ENCODE measurements around the gene POLR2M. TPM values are rescaled to one million over a fixed set of nuclear protein-coding genes. Genes with fewer than 3 reads are reported as not detected.

Gene POLR2M
- total and polyA plus RNA-seq, 2 donors (not counting 1 experiment from before 2014, with no cell fraction given): 17.0 to 67.4 TPM

GRCh38 chr15:57692709-57693108, 13.8 kb upstream of the POLR2M start:
- no peak overlapping the region for H3K27ac Mint-ChIP-seq
- intact Hi-C loops (cut with micrococcal nuclease): no loop called here
- TF ChIP-seq CTCF (IDR thresholded peaks at IDR 0.05): no peak
- TF ChIP-seq EZH2 (IDR thresholded peaks at IDR 0.05; ENCODE audit: borderline replicate concordance, insufficient read depth, low read depth, low read length, poor library complexity, severe bottlenecking): no peak

GRCh38 chr15:57694279-57694678, 12.2 kb upstream of the POLR2M start:
- H3K79me2 ChIP-seq (ENCODE audit: control insufficient read depth, insufficient read depth, low read length): no peaks in the 10 kb centered on the region
- no peak overlapping the region for H3K9ac ChIP-seq (ENCODE audit: low read length)
- no CpG with 5 or more reads among the region's 1 CpG for WGBS (ENCODE audit: insufficient coverage)
- Mint-ChIP-seq H3K4me3 (no peak overlapping the region), H3K27ac (no peak overlapping the region), H3K9me3 (ENCODE audit: insufficient read depth) (no peaks in the 10 kb centered on the region), H3K27me3 (peaks cover 48% of the 10 kb centered on the region), H3K4me1 (no peaks in the 10 kb centered on the region)
- ATAC-seq (ENCODE audit: low read depth) (no peak), DNase-seq (no peak)
- TF ChIP-seq EZH2 (IDR thresholded peaks at IDR 0.05; ENCODE audit: borderline replicate concordance, insufficient read depth, low read depth, low read length, poor library complexity, severe bottlenecking) (no peak), CTCF (IDR thresholded peaks at IDR 0.05) (no peak)
- H3K4me1 ChIP-seq (ENCODE audit: control insufficient read depth in 2 of 2, insufficient read depth in 2 of 2, low read length in 2 of 2): no peaks in the 10 kb centered on the region
- H3K36me3 ChIP-seq (replicated peaks in 1 of 2; ENCODE audit: control extremely low read depth in 1 of 2, control insufficient read depth in 1 of 2, extremely low read depth in 1 of 2, insufficient read depth in 2 of 2, low read length in 1 of 2): no peaks in the 10 kb centered on the region
- peaks cover 0 to 8% (median 3%) of the 10 kb centered on the region in 4 experiments for H3K27me3 ChIP-seq (replicated peaks in 1 of 4; ENCODE audit: control extremely low read depth in 1 of 4, control insufficient read depth in 3 of 4, insufficient read depth in 4 of 4, low read length in 3 of 4)
- H2AFZ ChIP-seq (ENCODE audit: insufficient read depth, low read depth, low read length, poor library complexity, severe bottlenecking): no peak overlapping the region
- no peak overlapping the region for H3K27ac ChIP-seq (ENCODE audit: low read length in 2 of 2)
- CTCF ChIA-PET: no interaction called here
- no peak overlapping the region for H3K4me3 ChIP-seq (ENCODE audit: control extremely low read depth in 1 of 5, extremely low read depth in 1 of 5, insufficient read depth in 1 of 5, low read depth in 2 of 5, low read length in 4 of 5)
- intact Hi-C loops (cut with micrococcal nuclease): no loop called here
- no peak overlapping the region for H3K4me2 ChIP-seq (replicated peaks; ENCODE audit: low read depth, low read length, poor library complexity, severe bottlenecking)
- POLR2A ChIA-PET: interaction anchor here (0.6 kb wide), 1 partner anchor 12 kb away, joined by 4 read pairs; the partner anchor contains the start of gene POLR2M
- peaks cover 0 to 1% (median 0%) of the 10 kb centered on the region in 3 donors for H3K9me3 ChIP-seq (ENCODE audit: control extremely low read depth in 1 of 3, control insufficient read depth in 2 of 3, insufficient read depth in 1 of 3, low read length in 2 of 3)
- no peaks in the 10 kb centered on the region for H4K20me1 ChIP-seq (ENCODE audit: control insufficient read depth, insufficient read depth, low read length, poor library complexity, severe bottlenecking)

More at GRCh38 chr15:57692709-57693108, 13.8 kb upstream of the POLR2M start:
- Histone ChIP-seq H3K27ac (ENCODE audit: low read length in 2 of 2) (no peak overlapping the region), H4K20me1 (ENCODE audit: control insufficient read depth, insufficient read depth, low read length, poor library complexity, severe bottlenecking) (no peaks in the 10 kb centered on the region), H3K4me1 (ENCODE audit: control insufficient read depth in 2 of 2, insufficient read depth in 2 of 2, low read length in 2 of 2) (no peaks in the 10 kb centered on the region), H3K9me3 (ENCODE audit: control extremely low read depth in 1 of 3, control insufficient read depth in 2 of 3, insufficient read depth in 1 of 3, low read length in 2 of 3) (peaks cover 0 to 1% (median 0%) of the 10 kb centered on the region in 3 donors), H3K27me3 (replicated peaks in 1 of 4; ENCODE audit: control extremely low read depth in 1 of 4, control insufficient read depth in 3 of 4, insufficient read depth in 4 of 4, low read length in 3 of 4) (peaks cover 0 to 8% (median 0%) of the 10 kb centered on the region in 4 experiments), H3K36me3 (replicated peaks in 1 of 2; ENCODE audit: control extremely low read depth in 1 of 2, control insufficient read depth in 1 of 2, extremely low read depth in 1 of 2, insufficient read depth in 2 of 2, low read length in 1 of 2) (no peaks in the 10 kb centered on the region), H3K9ac (ENCODE audit: low read length) (no peak overlapping the region), H3K79me2 (ENCODE audit: control insufficient read depth, insufficient read depth, low read length) (no peaks in the 10 kb centered on the region), H3K4me2 (replicated peaks; ENCODE audit: low read depth, low read length, poor library complexity, severe bottlenecking) (no peak overlapping the region), H2AFZ (ENCODE audit: insufficient read depth, low read depth, low read length, poor library complexity, severe bottlenecking) (no peak overlapping the region), H3K4me3 (ENCODE audit: control extremely low read depth in 1 of 5, extremely low read depth in 1 of 5, insufficient read depth in 1 of 5, low read depth in 2 of 5, low read length in 4 of 5) (no peak overlapping the region)
- Mint-ChIP-seq H3K27me3 (peaks cover 36% of the 10 kb centered on the region), H3K4me1 (no peaks in the 10 kb centered on the region), H3K9me3 (ENCODE audit: insufficient read depth) (no peaks in the 10 kb centered on the region), H3K4me3 (no peak overlapping the region)
- DNase-seq (no peak), ATAC-seq (ENCODE audit: low read depth) (no peak)
- 100% methylated on average over 1 of the region's 1 CpG for WGBS (ENCODE audit: insufficient coverage)
- POLR2A ChIA-PET: no interaction called here
- CTCF ChIA-PET: no interaction called here

Data from B cell (primary cell).